ENCODE results near the gene GOLT1B.

GOLT1B gene

GRCh38 chr12:21521541-21521940, 20.0 kb downstream of the GOLT1B start:
- no peak for DNase-seq (ENCODE audit: low read depth)
- no peak for TF ChIP-seq CTCF (conservative IDR thresholded peaks at IDR 0.05; ENCODE audit: low read length)
- no peak overlapping the region for H3K4me3 ChIP-seq (ENCODE audit: low read length)

- no peak for DNase-seq (ENCODE audit: low read depth)
- TF ChIP-seq CTCF (conservative IDR thresholded peaks at IDR 0.05; ENCODE audit: low read length): no peak
- H3K4me3 ChIP-seq (ENCODE audit: low read length): no peak overlapping the region
These were observed 21.6 kb downstream of the GOLT1B start for GRCh38 chr12:21523148-21523547.

GRCh38 chr12:21526053-21526452, 24.5 kb downstream of the GOLT1B start, which contains the start of gene SPX:
Gene SPX, plus strand, starts transcription at chr12:21526296. Its CDS starts 177 bp downstream, at chr12:21526473.
- H3K4me3 ChIP-seq (ENCODE audit: low read length): peak within 1 kb of the TSS; percentile 60
- TF ChIP-seq CTCF (conservative IDR thresholded peaks at IDR 0.05; ENCODE audit: low read length): no peak
- DNase-seq (ENCODE audit: low read depth): peak; percentile 11

GRCh38 chr12:21526721-21527345, 25.2 kb downstream of the GOLT1B start:
- DNase-seq (ENCODE audit: low read depth): no peak
- H3K4me3 ChIP-seq (ENCODE audit: low read length): peak overlapping the region; percentile 60
- TF ChIP-seq CTCF (conservative IDR thresholded peaks at IDR 0.05; ENCODE audit: low read length): no peak

- H3K4me3 ChIP-seq (ENCODE audit: low read length): peak overlapping the region; percentile 60
- no peak for TF ChIP-seq CTCF (conservative IDR thresholded peaks at IDR 0.05; ENCODE audit: low read length)
- DNase-seq (ENCODE audit: low read depth): peak; percentile 38
These were observed 26.0 kb downstream of the GOLT1B start for GRCh38 chr12:21527451-21528180.

GRCh38 chr12:21528953-21529352, 27.4 kb downstream of the GOLT1B start:
- no peak for TF ChIP-seq CTCF (conservative IDR thresholded peaks at IDR 0.05; ENCODE audit: low read length)
- DNase-seq (ENCODE audit: low read depth): no peak
- no peak overlapping the region for H3K4me3 ChIP-seq (ENCODE audit: low read length)

GRCh38 chr12:21529456-21529855, 27.9 kb downstream of the GOLT1B start:
- no peak overlapping the region for H3K4me3 ChIP-seq (ENCODE audit: low read length)
- no peak for TF ChIP-seq CTCF (conservative IDR thresholded peaks at IDR 0.05; ENCODE audit: low read length)
- no peak for DNase-seq (ENCODE audit: low read depth)
